H1 (cell line): ENCODE data around the gene LPCAT1. TPM values are rescaled to one million over a fixed set of nuclear protein-coding genes. Genes with fewer than 3 reads are reported as not detected.

Experiments used
- CTCF ChIA-PET: fragments of 300-600 bp; sonication (Branson Sonifier 250); formaldehyde crosslinking; loops from one replicate; lab custom pipeline; 2021; ENCODE audit not compliant: partially characterized antibody; lab: Charles Lee
- POLR2A ChIA-PET: fragments of 300-600 bp; sonication (Branson Sonifier 250); formaldehyde crosslinking; loops from one replicate; lab custom pipeline; 2021; ENCODE audit warnings: inconsistent platforms; ENCODE audit not compliant: partially characterized antibody; lab: Charles Lee
- DNase-seq, 2 experiments: peaks; one replicate each; pipeline versions ENCODE4 v3.0.0 to v3.0.0-alpha.2; 2010 to 2022; ENCODE audit warnings: low spot score in 2 of 2, low read depth in 1 of 2, mixed read lengths in 1 of 2
- FAIRE-seq: peaks from 2 replicates; lab custom pipeline; 2011; peaks lifted over from hg19 to GRCh38; lab: Jason Lieb, UNC
- H2AFZ ChIP-seq: 2 replicates; pipeline ENCODE4 v1.8.1; 2012; ENCODE audit warnings: low read length, inconsistent platforms
- H2AK5ac ChIP-seq: 2 replicates; pipeline ENCODE4 v1.6.1; 2013; ENCODE audit warnings: low read depth, low read length
- H2BK120ac ChIP-seq: replicated peaks from 2 replicates; pipeline ENCODE3; 2013; ENCODE audit warnings: low read depth, low read length, inconsistent platforms
- H2BK12ac ChIP-seq: 2 replicates; pipeline ENCODE4 v1.6.1; 2013; ENCODE audit warnings: low read depth, low read length
- H2BK15ac ChIP-seq: 2 replicates; pipeline ENCODE4 v1.6.1; 2013; ENCODE audit warnings: low read length
- H2BK20ac ChIP-seq: 2 replicates; pipeline ENCODE4 v1.6.1; 2013; ENCODE audit warnings: low read length
- H2BK5ac ChIP-seq: 2 replicates; pipeline ENCODE4 v1.6.1; 2013; ENCODE audit warnings: low read depth, low read length
- H3K14ac ChIP-seq: 2 replicates; pipeline ENCODE4 v1.6.1; 2013; ENCODE audit warnings: inconsistent platforms; ENCODE audit not compliant: insufficient read length
- H3K18ac ChIP-seq: 2 replicates; pipeline ENCODE4 v1.6.1; 2013; ENCODE audit warnings: low read length; ENCODE audit errors: extremely low read depth
- H3K23ac ChIP-seq: 2 replicates; pipeline ENCODE4 v1.6.1; 2013; ENCODE audit warnings: inconsistent platforms; ENCODE audit not compliant: insufficient read length
- H3K23me2 ChIP-seq: 2 replicates; pipeline ENCODE4 v1.6.1; 2013; ENCODE audit warnings: low read depth, low read length
- H3K27ac ChIP-seq: 2 replicates; pipeline ENCODE4 v1.6.1; 2011; ENCODE audit warnings: low read depth, low read length, inconsistent platforms
- H3K27me3 ChIP-seq, 4 experiments: replicated peaks in 1 of 4; 1 replicate in 1 of 4; 2 replicates in 3 of 4; pipeline versions ENCODE4 v1.6.1 to v1.8.1; 2011 to 2013; ENCODE audit warnings: low read length in 3 of 4, mild to moderate bottlenecking in 3 of 4, inconsistent platforms in 2 of 4, mixed read lengths in 2 of 4, moderate library complexity in 1 of 4; ENCODE audit not compliant: control insufficient read depth in 3 of 4, insufficient read depth in 3 of 4; ENCODE audit errors: extremely low read depth in 1 of 4
- H3K36me3 ChIP-seq, 4 experiments: 2 replicates each; pipeline versions ENCODE4 v1.6.1 to v1.8.1; 2011 to 2013; ENCODE audit warnings: mild to moderate bottlenecking in 4 of 4, low read length in 3 of 4, moderate library complexity in 2 of 4, control low read depth in 1 of 4, inconsistent platforms in 1 of 4; ENCODE audit not compliant: insufficient read depth in 4 of 4, control insufficient read depth in 2 of 4
- H3K4ac ChIP-seq: replicated peaks from 2 replicates; pipeline ENCODE3; 2013; ENCODE audit warnings: low read length, low read depth, mixed read lengths, inconsistent platforms; ENCODE audit not compliant: insufficient read length
- H3K4me1 ChIP-seq, 4 experiments: replicated peaks in 1 of 4; 1 replicate in 1 of 4; 2 replicates in 3 of 4; pipeline versions ENCODE4 v1.6.1 to v1.8.1; 2011 to 2013; ENCODE audit warnings: low read length in 3 of 4, inconsistent platforms in 2 of 4, mixed read lengths in 1 of 4; ENCODE audit not compliant: insufficient read depth in 4 of 4, control insufficient read depth in 3 of 4
- H3K4me2 ChIP-seq, 2 experiments: 2 replicates each; pipeline versions ENCODE4 v1.6.1 to v1.8.1; 2011 to 2013; ENCODE audit warnings: low read depth in 2 of 2, low read length in 2 of 2, control low read depth in 1 of 2, inconsistent platforms in 1 of 2, mild to moderate bottlenecking in 1 of 2; ENCODE audit not compliant: insufficient read depth in 1 of 2
- H3K4me3 ChIP-seq, 4 experiments: fragments of 200-600, 300-600 bp in 1 of 4; sonication (generic), shearing (Covaris generic), sonication (Bioruptor Twin) in 1 of 4; 2 replicates each; pipeline versions ENCODE4 v1.5.1 to v1.8.1; 2011 to 2016; ENCODE audit warnings: low read length in 4 of 4, low read depth in 3 of 4, control low read depth in 2 of 4, inconsistent platforms in 2 of 4, mild to moderate bottlenecking in 2 of 4, mixed read lengths in 1 of 4, moderate library complexity in 1 of 4; ENCODE audit not compliant: insufficient read depth in 2 of 4; ENCODE audit errors: extremely low read depth in 1 of 4
- H3K56ac ChIP-seq: replicated peaks from 2 replicates; pipeline ENCODE3; 2013; ENCODE audit warnings: low read depth, mild to moderate bottlenecking, mixed read lengths, low read length, inconsistent platforms; ENCODE audit not compliant: insufficient read length
- H3K79me1 ChIP-seq: 2 replicates; pipeline ENCODE4 v1.6.1; 2013; ENCODE audit warnings: low read depth, low read length, control low read depth
- H3K79me2 ChIP-seq, 2 experiments: 2 replicates each; pipeline versions ENCODE4 v1.6.1 to v1.8.1; 2012 to 2013; ENCODE audit warnings: low read length in 2 of 2, mild to moderate bottlenecking in 2 of 2, inconsistent platforms in 1 of 2; ENCODE audit not compliant: insufficient read depth in 2 of 2, control insufficient read depth in 1 of 2
- H3K9ac ChIP-seq, 4 experiments: replicated peaks in 1 of 4; 1 replicate in 1 of 4; 2 replicates in 3 of 4; pipeline versions ENCODE4 v1.6.1 to v1.8.1; 2011 to 2013; ENCODE audit warnings: low read depth in 3 of 4, low read length in 3 of 4, control low read depth in 2 of 4, mild to moderate bottlenecking in 2 of 4, moderate library complexity in 2 of 4, inconsistent platforms in 1 of 4; ENCODE audit errors: extremely low read depth in 1 of 4
- H3K9me3 ChIP-seq, 2 experiments: 2 replicates each; pipeline versions ENCODE4 v1.6.1 to v1.8.1; 2012 to 2013; ENCODE audit warnings: mild to moderate bottlenecking in 2 of 2, moderate library complexity in 2 of 2, control low read depth in 1 of 2, inconsistent platforms in 1 of 2, low read depth in 1 of 2, low read length in 1 of 2, mixed read lengths in 1 of 2; ENCODE audit not compliant: insufficient read depth in 2 of 2
- H4K20me1 ChIP-seq, 2 experiments: replicated peaks in 1 of 2; 2 replicates each; pipeline versions ENCODE3 to v1.8.1; 2011 to 2013; ENCODE audit warnings: inconsistent platforms in 2 of 2, low read length in 2 of 2, mild to moderate bottlenecking in 1 of 2; ENCODE audit not compliant: insufficient read depth in 2 of 2, control insufficient read depth in 1 of 2
- H4K5ac ChIP-seq: 2 replicates; pipeline ENCODE4 v1.6.1; 2013; ENCODE audit warnings: low read length, low read depth, mixed read lengths, inconsistent platforms; ENCODE audit not compliant: insufficient read length
- H4K8ac ChIP-seq: 2 replicates; pipeline ENCODE4 v1.8.0; 2013; ENCODE audit warnings: mild to moderate bottlenecking, moderate library complexity, low read length, inconsistent platforms; ENCODE audit not compliant: insufficient read depth; ENCODE audit errors: extremely low read depth
- H4K91ac ChIP-seq: replicated peaks from 2 replicates; pipeline ENCODE3; 2013; ENCODE audit warnings: low read length, mixed read lengths, inconsistent platforms; ENCODE audit not compliant: insufficient read length
- BCL11A ChIP-seq, 2 experiments: IDR thresholded peaks; one replicate each; pipeline ENCODE4 v1.6.1; 2011; ENCODE audit warnings: low read depth in 2 of 2, low read length in 2 of 2, mild to moderate bottlenecking in 2 of 2
- FOSL1 ChIP-seq: IDR thresholded peaks from 2 replicates; pipeline ENCODE4 v1.6.1; 2011; ENCODE audit warnings: mild to moderate bottlenecking, low read depth, low read length, moderate library complexity; ENCODE audit not compliant: insufficient read depth
- HDAC2 ChIP-seq, 2 experiments: fragments of 300-600 bp in 1 of 2; sonication (generic) in 1 of 2; IDR thresholded peaks; 2 replicates each; pipeline ENCODE4 v1.6.1; 2011 to 2012; ENCODE audit warnings: low read depth in 2 of 2, low read length in 2 of 2, mild to moderate bottlenecking in 2 of 2, moderate library complexity in 2 of 2, borderline replicate concordance in 1 of 2, inconsistent platforms in 1 of 2
- JUN ChIP-seq: IDR thresholded peaks from 2 replicates; pipeline ENCODE4 v1.6.1; 2011; ENCODE audit warnings: low read depth, mild to moderate bottlenecking, improper control_type of control experiment, low read length
- JUND ChIP-seq: IDR thresholded peaks from 2 replicates; pipeline ENCODE4 v1.6.1; 2011; ENCODE audit warnings: mild to moderate bottlenecking, improper control_type of control experiment, low read length
- MAFK ChIP-seq: IDR thresholded peaks from 2 replicates; pipeline ENCODE4 v1.6.1; 2012; ENCODE audit warnings: low read depth, mild to moderate bottlenecking, improper control_type of control experiment, low read length
- MAX ChIP-seq: IDR thresholded peaks from 2 replicates; pipeline ENCODE4 v1.6.1; 2012; ENCODE audit warnings: inconsistent platforms
- RBBP5 ChIP-seq: IDR thresholded peaks from 2 replicates; pipeline ENCODE4 v1.7.1; 2012; ENCODE audit warnings: low read depth, mild to moderate bottlenecking, inconsistent platforms, low read length, moderate library complexity, borderline replicate concordance
- RXRA ChIP-seq: IDR thresholded peaks from 2 replicates; pipeline ENCODE4 v1.6.1; 2011; ENCODE audit warnings: low read depth, mild to moderate bottlenecking, low read length, moderate library complexity; ENCODE audit not compliant: insufficient read depth
- TCF12 ChIP-seq: IDR thresholded peaks from 2 replicates; pipeline ENCODE4 v1.6.1; 2011; ENCODE audit warnings: low read depth, mild to moderate bottlenecking, low read length
- TEAD4 ChIP-seq: IDR thresholded peaks from 2 replicates; pipeline ENCODE4 v1.6.1; 2012; ENCODE audit warnings: low read depth, low read length, inconsistent platforms, mixed read lengths
- WGBS, 2 experiments: shearing (Covaris generic) in 1 of 2; methylation state at CpG; one replicate each; pipeline versions ENCODE4 v1.1.6 to v1.1.7; 2013 to 2015; ENCODE audit warnings: low lambda C conversion rate in 2 of 2, mixed read lengths in 2 of 2, inconsistent platforms in 1 of 2, low coverage in 1 of 2, missing lambda C conversion rate in 1 of 2; ENCODE audit not compliant: insufficient replicate concordance in 2 of 2, insufficient coverage in 1 of 2, insufficient read length in 1 of 2; ENCODE audit errors: extremely low coverage in 1 of 2, missing lambda C conversion rate in 1 of 2; 5-methylcytosine and 5-hydroxymethylcytosine counted together
- polyA plus RNA-seq, 7 experiments: library from polyadenylated mRNA; depleted of rRNA in 3 of 7; stranded (reverse) in 5 of 7; unstranded in 2 of 7; fragments of >200 nt in 5 of 7; fragments of 200-250 nt in 2 of 7; gene quantifications; 1 replicate in 5 of 7; 2 replicates in 1 of 7; 4 replicates in 1 of 7; pipeline versions ENCODE4 v1.2.1 to v1.2.3, GENCODE V29; 2011 to 2013; ENCODE audit warnings: missing spikeins in 2 of 7, mixed read lengths in 2 of 7
- total RNA-seq: library from RNA; stranded (reverse); fragmentation: NEBNext Ultra II Directional; extraction: Animal tissue kit (Norgen Biotek cat#: 25700); gene quantifications from 2 replicates; pipeline ENCODE4 v1.2.1, GENCODE V29; 2021

LPCAT1 gene
- total and polyA plus RNA-seq, 2 of the 8 experiments (the other 6 are each of a cell fraction or from before 2014, with no cell fraction given), result 107 to 260 TPM

DNA sequence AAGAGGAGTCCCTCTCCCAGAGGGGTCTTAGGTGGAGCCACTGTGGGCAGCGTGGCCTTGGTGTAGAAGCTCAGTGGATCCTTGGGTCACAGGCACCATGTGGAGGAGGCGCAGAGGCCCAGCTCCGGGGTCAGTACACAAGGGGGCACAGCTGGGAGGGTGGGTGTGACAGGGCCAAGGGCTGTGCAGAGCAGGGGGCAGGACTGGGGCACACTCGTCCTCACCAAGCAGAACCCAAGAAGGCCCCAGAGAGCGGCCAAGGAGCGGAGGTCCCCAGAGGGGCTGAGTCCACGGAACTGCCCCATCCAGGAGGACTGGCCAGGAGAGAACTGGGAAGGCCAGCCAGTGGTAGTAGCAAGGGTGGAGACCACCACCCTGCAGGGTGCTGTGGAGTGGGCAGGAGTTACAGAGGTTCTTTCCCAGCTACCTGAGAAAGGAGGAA is 2.5 kb upstream of the LPCAT1 start:
- Histone ChIP-seq H2BK20ac (no peak overlapping the region), H3K9ac (no peak overlapping the region), H3K9me3 (no peaks in the 10 kb centered on the region), H3K18ac (no peak overlapping the region; the same call in 1 of the 2 replicates), H3K4me1 (peaks cover 0 to 17% (median 14%) of the 10 kb centered on the region in 4 experiments; a peak in 6 of 7 replicates), H2BK15ac (0 out of 2 replicates have a peak overlapping the region, but pooled peaks have one; percentile 16), H3K27me3 (no peaks in the 10 kb centered on the region; a peak in 1 of 7 replicates), H4K8ac (no peak overlapping the region), H2AFZ (no peak overlapping the region), H3K79me2 (peaks cover 18 to 24% of the 10 kb centered on the region in 2 experiments; a peak in 3 of 4 replicates), H3K14ac (no peak overlapping the region), H3K23ac (no peak overlapping the region), H4K20me1 (peaks cover 7 to 13% of the 10 kb centered on the region in 2 experiments), H2BK120ac (no peak overlapping the region), H3K4ac (no peak overlapping the region), H3K4me3 (no peak overlapping the region), H3K27ac (no peak overlapping the region), H2BK5ac (no peak overlapping the region), H3K23me2 (peaks cover 13% of the 10 kb centered on the region; the same call in 1 of the 2 replicates), H3K56ac (no peak overlapping the region), H3K4me2 (no peak overlapping the region), H2BK12ac (peak overlapping the region; percentile 39; the same call in 1 of the 2 replicates), H4K5ac (no peak overlapping the region), H4K91ac (no peak overlapping the region), H3K79me1 (peaks cover 5% of the 10 kb centered on the region), H3K36me3 (peaks cover 0 to 3% (median 0%) of the 10 kb centered on the region in 4 experiments; a peak in 2 of 8 replicates), H2AK5ac (0 out of 2 replicates have a peak overlapping the region, but pooled peaks have one; percentile 13)
- ChIA-PET CTCF (interaction anchor here (1.2 to 3.1 kb wide), 4 partner anchors 12 to 24 kb away, joined by 3 to 15 read pairs (median 4); no protein-coding TSS in a partner anchor), POLR2A (interaction anchor here (1.0 to 6.0 kb wide), 3 partner anchors 9 to 12 kb away, joined by 3 to 54 read pairs (median 5); no protein-coding TSS in a partner anchor)
- DNase-seq, result peak in 1 of 2 experiments; percentile 38
- no peak for FAIRE-seq
- WGBS, 2 experiments, result 98% methylated on average over 7 of the region's 7 CpGs; no CpG with 5 or more reads in 1 of the 2 experiments
- no peak for TF ChIP-seq BCL11A (IDR thresholded peaks at IDR 0.05; ENCODE audit: low read depth in 2 of 2, low read length in 2 of 2)
- TF ChIP-seq TCF12, result no peak
- TF ChIP-seq HDAC2 (IDR thresholded peaks at IDR 0.05; ENCODE audit: borderline replicate concordance in 1 of 2, low read depth in 2 of 2, low read length in 2 of 2), result no peak
- no peak for TF ChIP-seq RXRA
- TF ChIP-seq FOSL1, result no peak
- no peak for TF ChIP-seq JUND
- no peak for TF ChIP-seq JUN
- TF ChIP-seq MAX, result no peak
- no peak for TF ChIP-seq MAFK
- no peak for TF ChIP-seq RBBP5
- no peak for TF ChIP-seq TEAD4
